Measurements from ENCODE around the gene CAMKV. TPM values are rescaled to one million over a fixed set of nuclear protein-coding genes. Genes with fewer than 3 reads are reported as not detected.
"Not testable (repeated sequence)": the region's sequence is repeated elsewhere in the genome, so short reads cannot be mapped to it uniquely, and the experiment has no call there.

Gene CAMKV, protein sequence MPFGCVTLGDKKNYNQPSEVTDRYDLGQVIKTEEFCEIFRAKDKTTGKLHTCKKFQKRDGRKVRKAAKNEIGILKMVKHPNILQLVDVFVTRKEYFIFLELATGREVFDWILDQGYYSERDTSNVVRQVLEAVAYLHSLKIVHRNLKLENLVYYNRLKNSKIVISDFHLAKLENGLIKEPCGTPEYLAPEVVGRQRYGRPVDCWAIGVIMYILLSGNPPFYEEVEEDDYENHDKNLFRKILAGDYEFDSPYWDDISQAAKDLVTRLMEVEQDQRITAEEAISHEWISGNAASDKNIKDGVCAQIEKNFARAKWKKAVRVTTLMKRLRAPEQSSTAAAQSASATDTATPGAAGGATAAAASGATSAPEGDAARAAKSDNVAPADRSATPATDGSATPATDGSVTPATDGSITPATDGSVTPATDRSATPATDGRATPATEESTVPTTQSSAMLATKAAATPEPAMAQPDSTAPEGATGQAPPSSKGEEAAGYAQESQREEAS
- 0.96 and 1.0 TPM in 2 replicates for total RNA-seq

DNA sequence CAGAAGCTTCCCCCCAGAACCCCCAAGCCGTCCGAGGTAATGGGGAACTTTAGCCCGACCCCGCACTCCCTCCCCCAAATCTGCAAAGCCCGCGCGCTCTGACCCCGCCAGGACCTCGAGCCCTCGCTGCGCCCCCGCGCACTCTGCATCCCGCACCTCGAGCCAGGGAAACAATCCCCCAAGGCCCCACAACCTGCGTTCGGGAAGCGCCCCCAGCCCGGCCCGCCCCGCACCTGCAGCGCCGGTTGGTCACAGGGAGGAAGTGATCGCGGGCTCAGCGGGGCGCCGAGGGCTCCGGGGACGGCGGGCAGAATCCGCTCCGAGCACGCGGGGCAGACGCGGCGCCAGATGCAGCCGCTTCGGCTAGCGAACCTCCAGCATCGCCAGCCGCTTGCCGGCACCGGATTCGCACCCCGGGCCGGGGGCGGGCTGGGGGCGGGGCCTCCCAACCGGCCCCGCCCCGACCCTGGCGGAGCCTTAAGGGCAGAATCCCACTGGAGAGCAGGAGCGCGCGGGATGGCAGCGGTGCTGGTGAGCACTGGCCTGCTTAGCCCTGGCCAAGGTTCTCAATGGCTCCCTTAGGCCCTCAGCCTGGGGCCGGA, at the start of gene CAMKV:
Gene CAMKV, minus strand, starts transcription at position 382 of the 602 bp plus-strand sequence. CDS start 7,518 bp downstream, outside the sequence.
- Mint-ChIP-seq H3K4me3 (peak within 1 kb of the TSS; percentile 42), H3K36me3 (ENCODE audit: low read depth) (no peaks in the 10 kb centered on the region), H3K9me3 (no peaks in the 10 kb centered on the region), H3K27ac (no peak within 1 kb of the TSS), H3K4me1 (ENCODE audit: low read depth) (no peaks in the 10 kb centered on the region), H3K27me3 (ENCODE audit: insufficient read depth) (peaks cover 32% of the 10 kb centered on the region)
- peak; percentile 30 for DNase-seq (ENCODE audit: low spot score)
- intact Hi-C loops (cut with micrococcal nuclease) = loop anchor here (1.0 kb wide), 1 partner anchor 13 kb away; the partner anchor contains the start of gene TRAIP

DNA sequence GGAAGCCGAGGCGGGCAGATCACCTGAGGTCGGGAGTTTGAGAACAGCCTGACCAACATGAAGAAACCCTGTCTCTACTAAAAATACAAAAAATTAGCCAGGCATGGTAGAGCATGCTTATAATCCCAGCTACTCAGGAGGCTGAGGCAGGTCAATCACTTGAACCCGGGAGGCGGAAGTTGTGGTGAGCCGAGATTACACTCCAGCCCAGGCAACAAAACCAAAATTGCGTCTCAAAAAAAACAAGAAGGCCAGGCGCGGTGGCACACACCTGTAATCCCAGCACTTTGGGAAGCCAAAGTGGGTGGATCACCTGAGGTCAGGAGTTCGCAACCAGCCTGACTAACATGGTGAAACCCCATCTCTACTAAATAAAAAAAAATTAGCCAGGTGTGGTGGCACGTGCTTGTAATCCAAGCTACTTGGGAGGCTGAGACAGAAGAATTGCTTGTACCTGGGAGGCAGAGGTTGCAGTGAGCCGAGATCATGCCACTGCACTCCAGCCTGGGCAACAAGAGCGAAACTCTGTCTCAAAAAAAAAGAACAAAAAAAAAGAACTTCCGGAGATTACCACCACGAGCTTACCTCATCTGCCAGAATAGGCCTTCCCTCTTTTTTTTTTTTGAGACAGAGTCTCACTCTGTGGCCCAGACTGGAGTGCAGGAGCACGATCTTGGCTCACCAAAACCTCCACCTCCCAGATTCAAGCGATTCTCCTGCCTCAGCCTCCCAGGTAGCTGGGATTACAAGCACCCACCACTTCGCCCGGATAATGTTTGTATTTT, 48.3 kb upstream of the CAMKV start:
- H3K36me3 Mint-ChIP-seq (ENCODE audit: low read depth); H3K27me3 Mint-ChIP-seq (ENCODE audit: insufficient read depth); H3K4me1 Mint-ChIP-seq (ENCODE audit: low read depth); DNase-seq (ENCODE audit: low spot score); intact Hi-C loops (cut with micrococcal nuclease); H3K4me3 Mint-ChIP-seq; H3K9me3 Mint-ChIP-seq; H3K27ac Mint-ChIP-seq: not testable (repeated sequence)

DNA sequence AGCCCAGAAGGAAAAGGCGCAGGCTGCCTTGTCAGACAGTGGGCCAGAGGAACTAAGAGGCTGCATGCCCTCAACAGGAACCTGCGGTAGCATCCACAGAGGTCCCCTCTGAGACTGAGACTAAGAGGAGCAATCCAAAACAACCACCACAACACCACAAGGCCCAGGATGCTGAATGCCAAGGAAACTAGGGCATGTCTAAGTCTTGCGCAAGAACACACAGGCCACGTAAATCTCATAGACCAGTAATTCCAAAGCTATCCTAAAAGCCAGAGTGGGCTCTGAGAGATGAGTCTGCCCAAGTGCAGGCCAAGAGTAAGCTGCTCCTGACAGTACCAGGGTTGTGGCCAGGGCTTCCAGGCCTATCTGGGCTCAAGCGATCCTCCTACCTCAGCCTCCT, 47.0 kb upstream of the CAMKV start:
- Mint-ChIP-seq H3K36me3 (ENCODE audit: low read depth) (peaks cover 6% of the 10 kb centered on the region), H3K27ac (no peak overlapping the region), H3K9me3 (no peaks in the 10 kb centered on the region), H3K4me1 (ENCODE audit: low read depth) (no peaks in the 10 kb centered on the region), H3K4me3 (no peak overlapping the region), H3K27me3 (ENCODE audit: insufficient read depth) (no peaks in the 10 kb centered on the region)
- intact Hi-C loops (cut with micrococcal nuclease) = no loop called here
- DNase-seq (ENCODE audit: low spot score) = no peak

DNA sequence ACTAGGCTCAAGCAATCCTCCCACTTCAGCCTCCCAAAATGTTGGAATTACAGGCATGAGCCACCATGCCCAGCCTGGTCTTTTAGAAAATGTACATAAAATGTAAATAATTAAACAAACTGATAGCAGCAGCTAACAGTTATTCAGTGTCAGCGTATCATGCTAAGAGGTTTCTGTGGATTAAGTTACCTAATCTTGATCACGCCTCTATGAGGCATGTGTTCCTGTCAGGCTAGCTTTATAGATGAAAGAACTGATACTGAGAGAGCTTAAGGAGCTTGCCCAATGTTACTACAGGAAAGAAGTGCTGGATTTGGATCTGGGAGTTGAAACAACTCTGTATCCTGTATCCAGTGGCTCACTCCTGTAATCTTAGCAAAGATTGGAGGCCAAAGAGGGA, 45.2 kb upstream of the CAMKV start:
- Mint-ChIP-seq H3K4me1 (ENCODE audit: low read depth) (no peaks in the 10 kb centered on the region), H3K27ac (no peak overlapping the region), H3K36me3 (ENCODE audit: low read depth) (peaks cover 10% of the 10 kb centered on the region), H3K4me3 (no peak overlapping the region), H3K9me3 (no peaks in the 10 kb centered on the region), H3K27me3 (ENCODE audit: insufficient read depth) (no peaks in the 10 kb centered on the region)
- no peak for DNase-seq (ENCODE audit: low spot score)
- intact Hi-C loops (cut with micrococcal nuclease) = no loop called here

DNA sequence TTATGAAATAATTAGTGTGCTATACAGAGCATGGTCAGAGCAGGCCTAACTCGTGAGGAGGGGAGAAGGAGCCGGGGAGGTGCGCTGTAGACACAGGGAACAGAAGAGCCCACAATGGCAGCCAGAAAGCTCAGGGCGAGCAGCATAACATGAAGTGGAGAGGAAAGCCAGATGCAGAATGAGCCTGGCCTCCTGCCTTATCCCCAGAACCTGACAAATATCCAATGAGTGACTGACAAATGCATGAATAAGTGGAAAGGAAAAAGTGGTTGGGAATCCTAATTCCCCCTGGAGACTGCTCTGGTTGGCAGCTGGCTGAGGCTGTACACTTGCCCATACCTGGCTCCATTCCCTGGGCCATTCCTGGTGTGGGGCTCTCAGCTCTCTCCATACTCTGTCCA, 43.2 kb upstream of the CAMKV start:
- H3K27ac Mint-ChIP-seq = no peak overlapping the region
- no peaks in the 10 kb centered on the region for H3K27me3 Mint-ChIP-seq (ENCODE audit: insufficient read depth)
- H3K36me3 Mint-ChIP-seq (ENCODE audit: low read depth) = peaks cover 12% of the 10 kb centered on the region
- no peaks in the 10 kb centered on the region for H3K9me3 Mint-ChIP-seq
- no peak for DNase-seq (ENCODE audit: low spot score)
- H3K4me1 Mint-ChIP-seq (ENCODE audit: low read depth) = no peaks in the 10 kb centered on the region
- intact Hi-C loops (cut with micrococcal nuclease) = no loop called here
- no peak overlapping the region for H3K4me3 Mint-ChIP-seq

DNA sequence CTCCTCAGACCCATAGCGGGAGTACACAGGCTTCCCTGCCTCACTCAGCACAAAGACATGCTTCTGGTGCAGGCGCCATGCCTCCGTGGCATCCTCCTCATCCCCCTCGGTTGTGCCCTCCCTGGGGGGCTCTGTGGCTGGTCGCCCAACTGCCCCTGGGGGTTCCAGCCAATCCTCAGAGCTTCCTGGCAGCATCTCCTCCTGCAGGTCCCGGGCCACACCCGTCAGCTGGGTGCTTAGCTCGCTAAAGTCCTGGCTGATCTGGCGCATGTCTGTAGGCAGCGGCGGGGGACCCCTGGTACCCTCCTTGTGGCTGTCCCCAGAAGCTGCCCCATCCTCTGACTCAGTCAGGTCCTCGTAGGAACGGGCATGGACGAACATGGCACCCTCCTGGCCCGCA, 41.9 kb upstream of the CAMKV start:
- intact Hi-C loops (cut with micrococcal nuclease) = no loop called here
- no peak for DNase-seq (ENCODE audit: low spot score)

DNA sequence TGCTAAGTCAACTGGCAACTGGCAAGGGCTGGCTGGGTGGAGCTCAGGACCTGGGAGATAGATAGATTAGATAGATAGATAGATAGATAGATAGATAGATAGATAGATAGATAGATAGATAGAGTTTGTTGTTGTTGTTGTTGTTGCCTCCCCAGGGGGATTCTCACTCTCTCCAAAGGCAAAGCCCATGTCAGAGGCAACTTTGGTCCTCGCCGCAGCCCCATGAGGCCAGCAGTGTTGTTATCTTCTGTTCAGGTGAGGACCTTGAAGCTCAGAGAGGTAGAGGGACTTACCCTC, 41.4 kb upstream of the CAMKV start:
- Mint-ChIP-seq H3K4me3 (no peak overlapping the region), H3K27ac (no peak overlapping the region), H3K9me3 (no peaks in the 10 kb centered on the region), H3K36me3 (ENCODE audit: low read depth) (peaks cover 12% of the 10 kb centered on the region), H3K27me3 (ENCODE audit: insufficient read depth) (no peaks in the 10 kb centered on the region), H3K4me1 (ENCODE audit: low read depth) (peaks cover 13% of the 10 kb centered on the region)
- DNase-seq (ENCODE audit: low spot score) = no peak
- intact Hi-C loops (cut with micrococcal nuclease) = no loop called here

More for the DNA sequence above, 41.9 kb upstream of the CAMKV start:
- H3K4me3 Mint-ChIP-seq = no peak overlapping the region
- H3K9me3 Mint-ChIP-seq = no peaks in the 10 kb centered on the region
- H3K4me1 Mint-ChIP-seq (ENCODE audit: low read depth) = peaks cover 8% of the 10 kb centered on the region
- peaks cover 12% of the 10 kb centered on the region for H3K36me3 Mint-ChIP-seq (ENCODE audit: low read depth)
- H3K27me3 Mint-ChIP-seq (ENCODE audit: insufficient read depth) = no peaks in the 10 kb centered on the region
- H3K27ac Mint-ChIP-seq = no peak overlapping the region

DNA sequence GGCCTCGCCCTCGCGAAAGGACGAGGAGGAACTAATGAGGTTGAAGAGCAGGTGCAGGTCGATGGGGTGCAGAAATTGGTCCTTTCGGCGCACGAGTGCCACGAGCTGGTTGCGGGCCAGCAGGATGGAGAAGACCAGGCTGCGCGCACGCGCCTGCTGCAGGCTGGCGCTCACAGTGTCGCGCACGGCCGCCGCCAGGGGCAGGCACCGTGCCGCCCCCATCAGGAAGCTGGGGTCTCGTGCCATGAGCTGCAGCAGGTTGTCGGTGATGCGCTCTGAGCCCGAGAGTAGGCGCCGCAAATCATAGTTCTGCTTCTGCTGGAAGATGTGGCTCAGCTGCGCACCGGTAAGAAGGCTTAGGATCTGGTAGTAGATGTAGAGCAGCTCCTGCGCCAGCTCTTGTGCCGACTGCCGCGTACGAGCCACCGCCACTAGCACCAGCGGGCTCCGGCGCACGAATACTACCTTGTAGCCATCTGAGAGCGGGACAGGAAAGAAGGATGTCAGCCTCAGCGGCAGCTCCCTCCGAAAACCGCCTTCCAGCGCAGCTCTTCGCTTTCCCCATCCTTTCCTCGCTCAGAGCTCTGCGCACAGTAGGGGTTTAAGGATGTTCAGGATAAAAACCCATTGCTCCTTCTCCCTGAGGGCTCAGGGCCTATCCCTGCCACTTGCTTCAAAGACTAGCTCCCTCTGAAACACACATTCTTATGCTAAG, 40.9 kb upstream of the CAMKV start:
- Mint-ChIP-seq H3K9me3 (no peaks in the 10 kb centered on the region), H3K27me3 (ENCODE audit: insufficient read depth) (no peaks in the 10 kb centered on the region), H3K27ac (no peak overlapping the region), H3K36me3 (ENCODE audit: low read depth) (peaks cover 12% of the 10 kb centered on the region), H3K4me3 (no peak overlapping the region), H3K4me1 (ENCODE audit: low read depth) (peaks cover 18% of the 10 kb centered on the region)
- no peak for DNase-seq (ENCODE audit: low spot score)
- intact Hi-C loops (cut with micrococcal nuclease) = no loop called here

DNA sequence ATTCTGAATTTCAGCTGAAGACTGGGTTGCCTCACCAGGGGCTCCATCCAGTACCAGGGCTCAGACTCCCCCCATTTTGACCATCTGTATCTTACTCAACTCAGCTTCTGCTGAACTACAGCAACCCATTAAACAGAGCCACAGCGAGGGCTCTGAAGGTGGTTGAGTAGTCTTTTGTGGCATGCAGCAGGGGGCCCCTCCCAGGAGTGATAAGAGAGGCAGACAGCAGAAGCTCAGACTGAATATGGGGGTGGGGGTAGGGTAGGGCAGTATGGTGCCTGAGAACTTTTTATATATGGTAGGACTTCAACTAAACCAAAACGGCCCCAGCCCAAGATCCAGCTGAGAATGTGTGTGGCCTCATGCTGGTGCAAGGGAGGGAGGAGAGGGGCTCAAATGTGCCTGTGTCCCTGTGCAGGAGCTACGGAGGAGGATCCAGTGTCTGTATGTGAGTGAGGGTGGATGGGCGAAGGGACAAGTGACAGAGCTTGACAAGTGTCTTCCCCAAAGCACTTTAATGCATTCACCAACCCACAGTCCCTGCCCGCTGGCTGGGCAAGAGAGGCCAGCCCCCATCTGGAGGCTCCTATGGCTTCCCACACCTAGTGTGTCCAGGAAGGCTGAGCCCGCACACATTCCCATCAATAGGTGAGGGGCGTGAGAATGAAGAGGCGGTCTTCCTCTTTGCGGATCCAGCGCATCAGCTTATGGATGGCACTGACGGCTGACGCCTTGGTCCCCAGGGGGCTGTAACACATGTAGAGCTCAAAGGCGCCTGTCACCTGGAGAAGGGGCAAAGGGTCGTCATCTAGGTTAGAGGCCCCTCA, 38.9 kb upstream of the CAMKV start:
- no peak overlapping the region for H3K4me3 Mint-ChIP-seq
- H3K4me1 Mint-ChIP-seq (ENCODE audit: low read depth) = peaks cover 32% of the 10 kb centered on the region
- H3K27me3 Mint-ChIP-seq (ENCODE audit: insufficient read depth) = no peaks in the 10 kb centered on the region
- no peaks in the 10 kb centered on the region for H3K9me3 Mint-ChIP-seq
- no peak for DNase-seq (ENCODE audit: low spot score)
- intact Hi-C loops (cut with micrococcal nuclease) = no loop called here
- no peak overlapping the region for H3K27ac Mint-ChIP-seq
- peaks cover 14% of the 10 kb centered on the region for H3K36me3 Mint-ChIP-seq (ENCODE audit: low read depth)

DNA sequence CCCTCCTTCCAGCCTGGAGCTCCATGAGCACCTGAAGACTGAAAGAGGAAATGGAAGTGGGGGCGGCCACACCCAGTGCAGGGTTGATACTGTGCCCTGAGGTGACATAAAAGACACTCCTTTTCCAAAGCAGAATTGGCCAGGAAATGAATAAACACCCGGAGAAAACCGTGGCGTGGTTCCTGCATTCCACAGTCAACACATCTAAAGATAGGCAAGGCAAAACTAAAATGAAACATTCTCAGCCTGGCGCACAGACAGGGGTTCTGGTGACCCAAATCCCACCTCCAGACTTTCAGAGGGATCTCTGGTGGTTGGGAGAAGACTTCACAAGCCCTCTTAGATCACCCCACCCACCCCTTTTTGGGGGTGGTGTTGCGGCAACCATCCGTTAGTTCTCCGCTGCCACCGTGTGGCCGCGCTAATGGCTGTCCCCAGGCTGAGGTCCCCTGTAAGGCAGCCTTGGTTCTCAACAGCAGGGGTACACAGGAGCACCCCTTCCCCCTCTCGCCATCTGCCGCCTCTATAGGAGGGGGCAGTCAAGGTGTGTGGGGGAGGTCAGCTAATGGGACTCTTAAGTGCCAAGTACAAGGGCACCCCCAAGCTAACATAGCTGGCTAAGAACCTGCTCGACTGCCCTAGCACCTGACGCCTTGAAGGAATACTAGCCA, 36.5 kb upstream of the CAMKV start:
- intact Hi-C loops (cut with micrococcal nuclease) = loop anchor here (1.0 kb wide), 3 partner anchors 34 to 203 kb away; partner anchors contain the start of gene RBM6
- Mint-ChIP-seq H3K27me3 (ENCODE audit: insufficient read depth) (no peaks in the 10 kb centered on the region), H3K36me3 (ENCODE audit: low read depth) (peaks cover 8% of the 10 kb centered on the region), H3K4me3 (peak overlapping the region; percentile 16), H3K27ac (peak overlapping the region; percentile 57), H3K4me1 (ENCODE audit: low read depth) (peaks cover 32% of the 10 kb centered on the region), H3K9me3 (no peaks in the 10 kb centered on the region)
- peak; percentile 29 for DNase-seq (ENCODE audit: low spot score)

DNA sequence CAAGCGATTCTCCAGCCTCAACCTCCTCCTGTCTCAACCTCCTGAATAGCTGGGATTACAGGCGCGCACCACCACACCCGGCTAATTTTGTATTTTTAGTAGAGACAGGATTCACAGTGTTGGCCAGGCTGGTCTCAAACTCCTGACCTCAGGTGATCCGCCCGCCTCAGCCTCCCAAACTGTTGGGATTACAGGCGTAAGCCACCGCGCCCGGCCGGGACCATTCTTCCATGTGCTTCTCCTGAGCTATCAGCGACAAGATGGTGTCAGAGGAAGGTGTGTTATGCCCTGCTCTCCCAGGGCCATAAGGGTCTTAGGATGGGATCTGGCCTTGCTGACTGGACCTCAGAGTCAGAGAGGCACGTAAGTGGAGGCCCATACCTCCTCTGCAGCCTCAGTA, 34.7 kb upstream of the CAMKV start:
- Mint-ChIP-seq H3K4me3 (peak overlapping the region; percentile 86), H3K4me1 (ENCODE audit: low read depth) (peaks cover 32% of the 10 kb centered on the region)
- not testable (repeated sequence) for H3K27me3 Mint-ChIP-seq (ENCODE audit: insufficient read depth); H3K36me3 Mint-ChIP-seq (ENCODE audit: low read depth); H3K27ac Mint-ChIP-seq; DNase-seq (ENCODE audit: low spot score); H3K9me3 Mint-ChIP-seq
- intact Hi-C loops (cut with micrococcal nuclease) = loop anchor here (5.0 kb wide), 2 partner anchors 117 to 367 kb away; partner anchors contain the start of gene IP6K1
